Lower leg skin (tissue), 3 donors: ENCODE measurements around the gene HNRNPA0.

Experiments
- CTCF ChIP-seq, 3 donors: fragments of 450-650 bp; IDR thresholded peaks; one replicate each; pipeline ENCODE4 v1.5.1; 2016; ENCODE audit warnings: antibody characterized with exemption in 3 of 3, mild to moderate bottlenecking in 3 of 3, moderate library complexity in 2 of 3
- POLR2A ChIP-seq, 2 donors: fragments of 450-650 bp; IDR thresholded peaks; one replicate each; pipeline ENCODE4 v1.6.1; 2016 to 2017; ENCODE audit warnings: antibody characterized with exemption in 2 of 2, mild to moderate bottlenecking in 1 of 2, moderate library complexity in 1 of 2

GRCh38 chr5:137716337-137716736 is 37.8 kb downstream of the HNRNPA0 start:
- TF ChIP-seq CTCF (IDR thresholded peaks at IDR 0.05): no peak
- TF ChIP-seq POLR2A (IDR thresholded peaks at IDR 0.05): no peak
